Osteoblast (primary cell): ENCODE data around the gene SART3. TPM values are rescaled to one million over a fixed set of nuclear protein-coding genes. Genes with fewer than 3 reads are reported as not detected.

Source experiments
- DNase-seq: peaks from one replicate; pipeline ENCODE4 v3.0.0; 2011; ENCODE audit warnings: low spot score, mixed read lengths; ENCODE audit not compliant: insufficient read length; ENCODE audit errors: missing footprints
- H2AFZ ChIP-seq: 2 replicates; pipeline ENCODE4 v1.6.0; 2011; ENCODE audit warnings: mild to moderate bottlenecking, low read length
- H3K27ac ChIP-seq: 2 replicates; pipeline ENCODE4 v1.5.1; 2011; ENCODE audit warnings: mild to moderate bottlenecking, low read depth, low read length, moderate library complexity
- H3K27me3 ChIP-seq: 2 replicates; pipeline ENCODE4 v1.6.0; 2012; ENCODE audit warnings: mild to moderate bottlenecking, control low read depth, inconsistent platforms, low read length, moderate library complexity; ENCODE audit not compliant: insufficient read depth
- H3K36me3 ChIP-seq: 2 replicates; pipeline ENCODE4 v1.5.1; 2011; ENCODE audit warnings: mild to moderate bottlenecking, low read length, control low read depth, moderate library complexity; ENCODE audit not compliant: insufficient read depth
- H3K4me1 ChIP-seq: 2 replicates; pipeline ENCODE4 v1.5.1; 2011; ENCODE audit warnings: mild to moderate bottlenecking, low read length, control low read depth, moderate library complexity; ENCODE audit not compliant: insufficient read depth
- H3K4me2 ChIP-seq: 2 replicates; pipeline ENCODE4 v1.6.0; 2011; ENCODE audit warnings: mild to moderate bottlenecking, low read length; ENCODE audit not compliant: insufficient read depth
- H3K4me3 ChIP-seq: fragments of 200-600 bp; sonication (generic); 3 replicates; pipeline ENCODE4 v1.5.1; 2012; ENCODE audit warnings: mild to moderate bottlenecking, low read length, inconsistent platforms; ENCODE audit not compliant: insufficient read depth
- H3K79me2 ChIP-seq: 2 replicates; pipeline ENCODE4 v1.6.0; 2012; ENCODE audit warnings: mild to moderate bottlenecking, low read length, control low read depth, inconsistent platforms; ENCODE audit not compliant: insufficient read depth
- H3K9me3 ChIP-seq: 2 replicates; pipeline ENCODE4 v1.5.1; 2011; ENCODE audit warnings: low read depth, low read length, control low read depth
- H4K20me1 ChIP-seq: 2 replicates; pipeline ENCODE4 v1.6.0; 2012; ENCODE audit warnings: mild to moderate bottlenecking, low read length, control low read depth; ENCODE audit not compliant: insufficient read depth
- total RNA-seq: library from RNA; depleted of rRNA; stranded (reverse); fragments of >200 nt; gene quantifications from 2 replicates; pipeline ENCODE4 v1.2.3, GENCODE V29; 2012
- TF ChIP-seq, protein P1 (sequence below): IDR thresholded peaks from 2 replicates; pipeline ENCODE4 v1.5.1; 2011; ENCODE audit warnings: mild to moderate bottlenecking, low read depth, low read length, moderate library complexity; ENCODE audit errors: extremely low read depth

SART3 gene
- total RNA-seq, 1 donor, result 57.9 TPM

DNA sequence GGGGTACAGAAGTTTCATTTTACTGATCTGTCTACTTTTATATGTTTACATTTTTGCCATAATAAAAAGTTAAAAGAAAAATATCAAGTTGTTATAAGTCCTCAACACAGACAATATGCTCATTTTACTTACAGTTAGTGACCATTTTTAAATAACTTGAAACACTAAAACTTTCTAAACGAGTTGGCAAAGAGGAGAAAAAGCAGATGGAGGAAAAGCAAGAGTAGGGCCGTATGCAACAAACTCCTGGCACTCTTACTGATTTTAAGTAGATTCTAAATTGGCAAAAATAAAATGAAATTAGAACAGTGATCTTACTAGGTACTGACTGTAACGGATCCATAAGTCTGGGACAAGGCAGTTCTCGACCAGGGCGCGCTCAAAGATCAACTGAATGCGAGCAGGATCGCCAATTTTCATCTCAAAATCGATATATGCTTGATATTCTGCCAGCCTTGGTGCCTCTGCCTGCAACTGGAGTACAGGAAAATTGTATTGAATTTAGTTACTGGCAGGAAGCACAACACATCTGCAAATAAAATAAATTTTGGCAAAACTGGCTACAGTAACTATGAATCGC lies 22.3 kb downstream of the SART3 start:
- Histone ChIP-seq H3K79me2 (peaks cover 57% of the 10 kb centered on the region), H2AFZ (no peak overlapping the region), H3K9me3 (no peaks in the 10 kb centered on the region), H3K27me3 (no peaks in the 10 kb centered on the region), H4K20me1 (no peaks in the 10 kb centered on the region), H3K4me2 (no peak overlapping the region), H3K4me1 (no peaks in the 10 kb centered on the region), H3K36me3 (peaks cover 55% of the 10 kb centered on the region), H3K27ac (no peak overlapping the region), H3K4me3 (no peak overlapping the region)
- TF ChIP-seq, protein P1, sequence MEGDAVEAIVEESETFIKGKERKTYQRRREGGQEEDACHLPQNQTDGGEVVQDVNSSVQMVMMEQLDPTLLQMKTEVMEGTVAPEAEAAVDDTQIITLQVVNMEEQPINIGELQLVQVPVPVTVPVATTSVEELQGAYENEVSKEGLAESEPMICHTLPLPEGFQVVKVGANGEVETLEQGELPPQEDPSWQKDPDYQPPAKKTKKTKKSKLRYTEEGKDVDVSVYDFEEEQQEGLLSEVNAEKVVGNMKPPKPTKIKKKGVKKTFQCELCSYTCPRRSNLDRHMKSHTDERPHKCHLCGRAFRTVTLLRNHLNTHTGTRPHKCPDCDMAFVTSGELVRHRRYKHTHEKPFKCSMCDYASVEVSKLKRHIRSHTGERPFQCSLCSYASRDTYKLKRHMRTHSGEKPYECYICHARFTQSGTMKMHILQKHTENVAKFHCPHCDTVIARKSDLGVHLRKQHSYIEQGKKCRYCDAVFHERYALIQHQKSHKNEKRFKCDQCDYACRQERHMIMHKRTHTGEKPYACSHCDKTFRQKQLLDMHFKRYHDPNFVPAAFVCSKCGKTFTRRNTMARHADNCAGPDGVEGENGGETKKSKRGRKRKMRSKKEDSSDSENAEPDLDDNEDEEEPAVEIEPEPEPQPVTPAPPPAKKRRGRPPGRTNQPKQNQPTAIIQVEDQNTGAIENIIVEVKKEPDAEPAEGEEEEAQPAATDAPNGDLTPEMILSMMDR, result no peak
- DNase-seq, result no peak

DNA sequence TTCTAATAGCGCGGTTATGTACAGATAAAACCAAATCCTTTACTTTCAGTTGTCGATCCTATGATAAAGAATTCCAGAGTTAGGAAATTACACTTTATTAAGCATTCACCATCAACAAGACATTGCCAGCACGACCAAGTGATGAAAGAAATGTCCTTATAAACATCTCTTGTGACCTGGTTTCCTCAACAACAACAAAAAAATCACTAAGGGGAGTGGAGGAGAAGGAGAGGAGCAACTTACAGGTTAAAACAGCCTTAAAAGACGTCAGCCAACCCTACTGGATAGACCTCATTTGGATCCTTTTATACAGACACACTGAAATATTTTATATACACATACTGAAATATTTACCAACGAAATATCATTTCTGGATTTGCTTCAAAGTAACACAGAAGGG lies 22.8 kb downstream of the SART3 start:
- no peak for DNase-seq
- H3K36me3 ChIP-seq, result peaks cover 49% of the 10 kb centered on the region
- TF ChIP-seq, protein P1, result no peak

DNA sequence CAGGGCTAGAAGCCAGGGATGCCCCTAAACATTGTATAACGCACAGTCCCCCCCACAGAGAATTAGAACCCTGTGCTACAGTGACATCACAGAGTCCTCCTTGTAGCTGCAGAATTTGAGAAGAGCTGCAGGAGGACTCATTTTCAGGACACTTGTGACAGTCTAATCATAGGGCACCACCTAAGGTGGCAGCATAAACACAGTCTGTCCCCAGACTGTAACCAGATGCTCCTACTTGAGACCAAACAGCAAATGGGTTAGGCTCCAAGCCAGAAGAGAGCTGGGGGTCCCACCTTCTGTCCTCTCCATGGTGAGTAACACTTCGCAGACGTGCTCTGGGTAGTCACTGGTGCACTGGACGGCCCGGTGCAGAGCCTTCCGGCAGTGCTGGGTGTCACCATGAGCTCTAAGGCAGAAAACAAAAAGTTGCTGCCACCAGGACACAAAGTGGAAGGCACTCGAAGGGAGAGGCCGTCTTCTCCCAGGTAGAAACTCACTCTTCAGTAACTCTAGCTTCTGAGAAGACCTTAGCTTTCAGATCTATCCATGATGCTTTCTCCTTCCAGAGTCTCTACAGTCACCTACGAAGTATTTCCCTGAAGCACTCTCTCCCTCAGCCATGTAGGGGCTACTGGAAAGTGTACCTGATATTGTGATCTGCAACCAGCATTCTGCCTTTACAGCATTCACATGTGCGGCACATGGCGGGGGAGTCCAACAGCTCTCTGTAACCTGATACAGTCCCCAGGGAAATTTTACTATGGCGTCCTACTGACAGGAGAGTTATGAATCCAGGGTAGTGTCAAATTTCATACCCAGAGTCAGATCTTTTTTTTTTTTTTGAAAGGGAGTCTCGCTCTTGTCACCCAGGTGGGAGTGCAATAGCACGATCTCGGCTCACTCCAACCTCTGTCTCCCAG lies 28.8 kb downstream of the SART3 start:
- TF ChIP-seq, protein P1, result no peak
- H3K36me3 ChIP-seq, result peaks cover 68% of the 10 kb centered on the region
- DNase-seq, result no peak

More for the DNA sequence above, 22.8 kb downstream of the SART3 start:
- no peak overlapping the region for H3K4me3 ChIP-seq
- no peaks in the 10 kb centered on the region for H3K4me1 ChIP-seq
- H3K79me2 ChIP-seq, result peaks cover 51% of the 10 kb centered on the region
- no peaks in the 10 kb centered on the region for H4K20me1 ChIP-seq
- H3K9me3 ChIP-seq, result no peaks in the 10 kb centered on the region
- no peaks in the 10 kb centered on the region for H3K27me3 ChIP-seq
- no peak overlapping the region for H2AFZ ChIP-seq
- no peak overlapping the region for H3K4me2 ChIP-seq
- no peak overlapping the region for H3K27ac ChIP-seq

DNA sequence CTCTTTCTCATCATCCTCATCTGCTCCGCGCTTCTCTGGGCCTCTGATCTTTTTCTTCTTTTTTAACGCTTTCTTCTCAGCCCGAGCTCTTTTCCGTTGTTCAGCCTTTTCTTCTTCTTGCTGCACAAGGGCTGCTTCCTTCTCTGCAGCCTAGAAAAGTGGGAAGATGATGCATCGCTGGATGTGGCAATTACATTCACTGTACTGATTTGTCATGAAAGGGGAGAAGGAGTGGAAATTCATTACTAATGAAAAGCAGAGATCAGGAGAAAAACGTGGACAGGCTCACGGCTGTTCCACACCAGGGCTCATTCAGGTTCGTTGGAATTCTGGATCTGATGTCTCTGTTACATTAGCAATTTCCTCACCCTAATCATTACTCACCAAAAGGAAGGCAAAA lies 30.8 kb downstream of the SART3 start:
- Histone ChIP-seq H3K79me2 (no peaks in the 10 kb centered on the region), H2AFZ (no peak overlapping the region), H4K20me1 (peaks cover 21% of the 10 kb centered on the region), H3K4me3 (no peak overlapping the region), H3K27ac (no peak overlapping the region), H3K4me2 (no peak overlapping the region), H3K27me3 (no peaks in the 10 kb centered on the region), H3K9me3 (no peaks in the 10 kb centered on the region), H3K36me3 (peaks cover 66% of the 10 kb centered on the region), H3K4me1 (peaks cover 10% of the 10 kb centered on the region)
- TF ChIP-seq, protein P1, result no peak
- no peak for DNase-seq

More for the DNA sequence above, 28.8 kb downstream of the SART3 start:
- H3K27ac ChIP-seq, result no peak overlapping the region
- H3K4me2 ChIP-seq, result no peak overlapping the region
- H3K9me3 ChIP-seq, result no peaks in the 10 kb centered on the region
- no peak overlapping the region for H3K4me3 ChIP-seq
- H3K79me2 ChIP-seq, result peaks cover 8% of the 10 kb centered on the region
- H4K20me1 ChIP-seq, result peaks cover 10% of the 10 kb centered on the region
- no peak overlapping the region for H2AFZ ChIP-seq
- no peaks in the 10 kb centered on the region for H3K4me1 ChIP-seq
- no peaks in the 10 kb centered on the region for H3K27me3 ChIP-seq
